Measurements from ENCODE around the gene ANTXR1. TPM values are rescaled to one million over a fixed set of nuclear protein-coding genes. Genes with fewer than 3 reads are reported as not detected.
"Not testable (repeated sequence)": the region's sequence is repeated elsewhere in the genome, so short reads cannot be mapped to it uniquely, and the experiment has no call there.

Gene ANTXR1
- total RNA-seq, 3 donors from 2014 or later (not counting 1 experiment from before 2014, with no cell fraction given) = not detected

- ATAC-seq (no peak), DNase-seq (no peak)
- no peaks in the 10 kb centered on the region for H3K4me1 Mint-ChIP-seq
- Histone ChIP-seq H3K36me3 (ENCODE audit: control insufficient read depth, insufficient read depth, low read length) (no peaks in the 10 kb centered on the region), H3K27ac (ENCODE audit: low read length) (no peak overlapping the region), H3K4me3 (ENCODE audit: low read length) (no peak overlapping the region), H3K9me3 (ENCODE audit: control insufficient read depth, insufficient read depth, low read length) (no peaks in the 10 kb centered on the region), H3K27me3 (ENCODE audit: control insufficient read depth, insufficient read depth, low read length) (no peaks in the 10 kb centered on the region), H3K4me1 (ENCODE audit: control insufficient read depth, insufficient read depth, low read length) (no peaks in the 10 kb centered on the region)
- WGBS (ENCODE audit: insufficient coverage) = 94% methylated on average over 7 of the region's 7 CpGs
- TF ChIP-seq CTCF (IDR thresholded peaks at IDR 0.05) = no peak
- H3K27me3 Mint-ChIP-seq (ENCODE audit: low read depth in 2 of 2) = peaks cover 21 to 49% of the 10 kb centered on the region in 2 donors
- no peaks in the 10 kb centered on the region for H3K9me3 Mint-ChIP-seq
- no peaks in the 10 kb centered on the region for H3K36me3 Mint-ChIP-seq
- H3K4me3 Mint-ChIP-seq = no peak overlapping the region
- intact Hi-C loops (cut with micrococcal nuclease) = no loop called here
- no peak overlapping the region for H3K27ac Mint-ChIP-seq
Observed at GRCh38 chr2:69171897-69172525, 159.0 kb downstream of the ANTXR1 start.

DNA sequence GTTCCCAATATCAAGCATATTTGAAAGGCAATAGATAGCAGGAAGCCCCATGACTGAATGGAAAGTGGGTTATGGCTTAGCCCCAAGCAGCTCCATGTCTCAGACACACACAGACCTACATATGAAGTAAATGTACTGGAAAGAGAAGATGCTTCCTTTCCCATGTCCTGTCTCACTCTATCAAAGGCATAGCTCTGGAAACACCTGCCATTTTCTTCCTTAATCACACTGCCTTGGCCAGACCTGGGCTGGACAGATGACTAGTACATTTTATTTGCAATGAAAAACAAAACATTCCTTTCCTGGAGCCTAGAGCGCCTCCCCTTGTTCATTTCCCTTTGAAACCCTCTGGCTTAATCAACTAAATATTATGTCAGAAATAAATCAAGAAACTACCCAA is 160.7 kb downstream of the ANTXR1 start:
- H3K9me3 ChIP-seq (ENCODE audit: control insufficient read depth, insufficient read depth, low read length) = no peaks in the 10 kb centered on the region
- 100% methylated on average over 1 of the region's 1 CpG for WGBS (ENCODE audit: insufficient coverage)
- Mint-ChIP-seq H3K4me3 (no peak overlapping the region), H3K9me3 (no peaks in the 10 kb centered on the region), H3K27me3 (ENCODE audit: low read depth in 2 of 2) (peaks cover 21 to 49% of the 10 kb centered on the region in 2 donors), H3K4me1 (peaks cover 6 to 10% of the 10 kb centered on the region in 2 donors), H3K27ac (no peak overlapping the region), H3K36me3 (no peaks in the 10 kb centered on the region)
- ATAC-seq (no peak), DNase-seq (no peak)
- no peak overlapping the region for H3K27ac ChIP-seq (ENCODE audit: low read length)
- intact Hi-C loops (cut with micrococcal nuclease) = no loop called here
- no peak for TF ChIP-seq CTCF (IDR thresholded peaks at IDR 0.05)
- no peaks in the 10 kb centered on the region for H3K36me3 ChIP-seq (ENCODE audit: control insufficient read depth, insufficient read depth, low read length)
- H3K4me3 ChIP-seq (ENCODE audit: low read length) = no peak overlapping the region
- no peaks in the 10 kb centered on the region for H3K4me1 ChIP-seq (ENCODE audit: control insufficient read depth, insufficient read depth, low read length)
- no peaks in the 10 kb centered on the region for H3K27me3 ChIP-seq (ENCODE audit: control insufficient read depth, insufficient read depth, low read length)

- H3K27me3 Mint-ChIP-seq (ENCODE audit: low read depth in 2 of 2) = peaks cover 18 to 49% of the 10 kb centered on the region in 2 donors
- intact Hi-C loops (cut with micrococcal nuclease); H3K9me3 ChIP-seq (ENCODE audit: control insufficient read depth, insufficient read depth, low read length); H3K27ac Mint-ChIP-seq; H3K4me1 Mint-ChIP-seq; H3K4me3 Mint-ChIP-seq; H3K27ac ChIP-seq (ENCODE audit: low read length); H3K9me3 Mint-ChIP-seq; H3K36me3 ChIP-seq (ENCODE audit: control insufficient read depth, insufficient read depth, low read length); DNase-seq; H3K4me1 ChIP-seq (ENCODE audit: control insufficient read depth, insufficient read depth, low read length); H3K4me3 ChIP-seq (ENCODE audit: low read length); ATAC-seq; H3K27me3 ChIP-seq (ENCODE audit: control insufficient read depth, insufficient read depth, low read length); H3K36me3 Mint-ChIP-seq: not testable (repeated sequence)
- WGBS (ENCODE audit: insufficient coverage) = 89% methylated on average over 5 of the region's 5 CpGs
Observed at GRCh38 chr2:69174211-69174610, 161.2 kb downstream of the ANTXR1 start.

- Mint-ChIP-seq H3K4me3 (no peak overlapping the region), H3K4me1 (peaks cover 6 to 10% of the 10 kb centered on the region in 2 donors), H3K9me3 (no peaks in the 10 kb centered on the region), H3K27ac (no peak overlapping the region), H3K36me3 (no peaks in the 10 kb centered on the region), H3K27me3 (ENCODE audit: low read depth in 2 of 2) (peaks cover 21 to 50% of the 10 kb centered on the region in 2 donors)
- ATAC-seq (no peak), DNase-seq (no peak)
- Histone ChIP-seq H3K36me3 (ENCODE audit: control insufficient read depth, insufficient read depth, low read length) (no peaks in the 10 kb centered on the region), H3K9me3 (ENCODE audit: control insufficient read depth, insufficient read depth, low read length) (no peaks in the 10 kb centered on the region), H3K4me3 (ENCODE audit: low read length) (no peak overlapping the region), H3K4me1 (ENCODE audit: control insufficient read depth, insufficient read depth, low read length) (no peaks in the 10 kb centered on the region), H3K27ac (ENCODE audit: low read length) (no peak overlapping the region), H3K27me3 (ENCODE audit: control insufficient read depth, insufficient read depth, low read length) (no peaks in the 10 kb centered on the region)
- WGBS (ENCODE audit: insufficient coverage) = 87% methylated on average over 6 of the region's 7 CpGs
- intact Hi-C loops (cut with micrococcal nuclease) = no loop called here
- no peak for TF ChIP-seq CTCF (IDR thresholded peaks at IDR 0.05)
Observed at GRCh38 chr2:69175790-69176715, 163.1 kb downstream of the ANTXR1 start.
